ENCODE measurements around the gene DBN1.

DNA sequence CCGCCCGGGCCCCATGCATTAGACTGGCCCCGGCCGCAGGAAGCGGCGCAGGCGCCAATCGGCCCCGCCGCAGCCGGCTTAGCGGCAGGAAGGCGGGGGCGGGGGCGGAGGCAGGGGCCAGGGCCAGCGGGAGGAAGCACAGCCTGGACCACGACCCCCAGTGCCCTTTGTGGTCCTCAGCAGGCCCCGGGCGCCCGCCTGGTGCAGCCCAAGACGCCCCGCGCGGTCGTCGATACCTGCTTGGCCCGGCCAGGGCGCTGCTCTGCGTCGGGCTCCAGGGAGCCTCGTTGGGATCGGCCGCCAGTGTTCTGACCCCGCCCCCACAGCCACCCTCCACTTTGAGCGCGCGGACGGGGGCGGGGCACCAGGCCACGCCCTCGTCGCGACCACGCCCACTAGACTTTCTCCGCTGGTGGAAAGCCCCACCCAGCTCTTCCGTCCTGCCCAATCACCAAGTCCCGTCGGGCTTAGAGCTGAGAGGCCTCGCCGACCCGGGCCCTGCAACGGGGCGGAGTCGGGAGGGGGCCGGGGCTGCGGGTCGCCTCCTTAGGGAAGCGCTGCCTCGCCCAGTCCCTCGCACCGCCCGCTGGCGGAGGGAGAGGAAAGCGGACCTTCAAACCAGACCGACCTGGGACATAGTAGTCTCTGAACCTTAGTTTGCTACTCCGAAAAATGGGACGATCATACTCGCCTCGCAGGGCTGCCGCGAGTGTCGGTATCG lies 24.0 kb upstream of the DBN1 start, which contains the start of gene PDLIM7:
- TF ChIP-seq, protein P1, sequence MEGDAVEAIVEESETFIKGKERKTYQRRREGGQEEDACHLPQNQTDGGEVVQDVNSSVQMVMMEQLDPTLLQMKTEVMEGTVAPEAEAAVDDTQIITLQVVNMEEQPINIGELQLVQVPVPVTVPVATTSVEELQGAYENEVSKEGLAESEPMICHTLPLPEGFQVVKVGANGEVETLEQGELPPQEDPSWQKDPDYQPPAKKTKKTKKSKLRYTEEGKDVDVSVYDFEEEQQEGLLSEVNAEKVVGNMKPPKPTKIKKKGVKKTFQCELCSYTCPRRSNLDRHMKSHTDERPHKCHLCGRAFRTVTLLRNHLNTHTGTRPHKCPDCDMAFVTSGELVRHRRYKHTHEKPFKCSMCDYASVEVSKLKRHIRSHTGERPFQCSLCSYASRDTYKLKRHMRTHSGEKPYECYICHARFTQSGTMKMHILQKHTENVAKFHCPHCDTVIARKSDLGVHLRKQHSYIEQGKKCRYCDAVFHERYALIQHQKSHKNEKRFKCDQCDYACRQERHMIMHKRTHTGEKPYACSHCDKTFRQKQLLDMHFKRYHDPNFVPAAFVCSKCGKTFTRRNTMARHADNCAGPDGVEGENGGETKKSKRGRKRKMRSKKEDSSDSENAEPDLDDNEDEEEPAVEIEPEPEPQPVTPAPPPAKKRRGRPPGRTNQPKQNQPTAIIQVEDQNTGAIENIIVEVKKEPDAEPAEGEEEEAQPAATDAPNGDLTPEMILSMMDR (IDR thresholded peaks at IDR 0.05) = peak in 2 of 6 experiments; percentile 19
- peak; percentile 81 to 94 for TF ChIP-seq POLR2A (IDR thresholded peaks at IDR 0.05)
